ENCODE data around the gene ZBTB46.

- TF ChIP-seq CTCF (IDR thresholded peaks at IDR 0.05) (no peak), POLR2A (IDR thresholded peaks at IDR 0.05) (no peak)
These were observed 20.2 kb downstream of the ZBTB46 start for GRCh38 chr20:63810730-63811490.
